ENCODE results near the gene PIP5K1B.

Gene PIP5K1B

DNA sequence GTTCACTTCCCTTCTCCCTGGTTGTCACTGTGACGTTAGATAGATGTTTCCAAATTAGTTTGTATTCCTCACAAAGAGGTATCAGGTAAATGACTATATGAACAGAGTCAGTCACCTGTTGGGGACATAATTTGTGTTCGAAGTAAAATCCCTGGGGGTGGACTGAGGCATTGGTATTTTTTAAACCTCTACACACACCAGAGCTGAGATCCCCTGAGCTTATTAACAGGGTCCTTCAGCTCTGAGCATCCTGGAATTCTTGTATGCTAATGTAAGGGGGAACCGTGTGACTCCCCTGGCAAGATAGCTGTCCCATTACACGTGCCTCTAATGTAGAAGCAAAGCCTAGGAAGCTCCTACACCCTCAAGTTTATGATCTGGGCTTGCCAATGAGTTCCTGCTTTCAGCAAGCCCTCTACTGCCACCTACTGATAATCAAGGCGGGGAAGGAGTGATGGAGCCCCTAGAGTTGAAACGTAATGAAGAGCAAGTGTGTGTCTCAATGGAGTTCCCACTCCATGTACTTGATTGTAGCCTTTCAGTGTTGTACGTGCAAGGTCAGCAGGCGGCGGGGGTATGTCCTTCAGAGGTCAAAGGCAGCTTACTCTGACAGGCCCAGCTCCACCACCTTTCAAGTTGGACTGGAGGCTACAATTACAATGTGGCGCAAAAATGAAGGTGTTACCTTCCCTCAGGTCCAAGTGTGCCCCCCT lies 294.5 kb downstream of the PIP5K1B start:
- DNase-seq, result no peak

DNA sequence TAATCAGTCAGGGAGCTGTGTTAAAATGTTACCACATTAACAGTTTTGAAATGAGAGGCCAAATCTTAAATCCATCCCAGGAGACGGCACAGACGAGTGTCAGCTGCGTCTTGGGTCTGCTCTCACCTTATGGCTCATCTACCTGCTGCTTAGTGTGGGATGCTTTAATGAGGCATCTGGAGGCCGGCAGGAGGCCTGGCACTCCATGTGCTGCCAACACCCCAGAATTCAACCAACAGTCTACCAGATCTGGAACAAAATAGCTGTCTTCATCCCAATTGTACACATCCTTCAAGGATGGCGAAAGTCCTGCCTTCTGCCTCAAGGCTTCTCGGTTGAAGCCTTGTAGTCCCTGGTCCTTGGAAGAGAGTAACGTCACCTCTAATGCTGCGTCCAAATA lies 296.9 kb downstream of the PIP5K1B start:
- DNase-seq, result no peak

DNA sequence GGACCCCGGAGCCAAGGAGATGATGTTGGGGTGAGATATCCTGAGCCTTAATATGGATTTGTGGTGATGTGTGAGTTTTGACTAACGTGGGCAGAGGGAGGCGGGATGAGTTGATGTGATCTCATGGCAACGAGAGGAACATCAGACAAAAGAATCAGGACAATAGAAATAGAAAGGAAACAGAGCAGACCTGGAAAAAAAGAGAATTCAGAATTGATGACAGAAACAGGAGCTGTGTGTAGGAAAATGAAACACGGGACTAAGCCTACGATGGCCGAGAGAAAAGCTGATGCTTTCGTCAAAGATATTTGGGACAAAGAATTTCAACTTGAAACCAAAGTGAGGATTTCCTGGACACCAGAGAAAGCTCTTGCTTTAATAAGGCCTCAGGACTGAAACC lies 298.0 kb downstream of the PIP5K1B start:
- no peak for DNase-seq

DNA sequence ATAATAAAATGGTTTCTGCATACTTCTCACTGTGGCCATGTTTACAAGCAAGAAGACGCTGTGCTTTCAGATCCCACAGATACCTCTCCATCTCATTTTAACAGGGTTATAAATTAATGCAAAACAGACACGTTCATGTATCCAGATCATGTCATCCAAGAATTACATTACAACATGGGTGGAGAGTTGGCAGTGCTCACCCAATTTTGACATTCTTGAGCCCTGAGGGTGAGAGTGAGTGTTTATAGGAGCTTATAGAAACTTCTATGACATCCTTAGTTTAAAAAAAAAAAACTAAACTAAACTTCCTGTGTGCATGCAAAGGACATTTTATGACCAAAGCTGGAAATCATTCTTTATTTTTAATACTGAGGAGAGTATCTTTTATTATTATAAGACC lies 299.8 kb downstream of the PIP5K1B start:
- no peak for DNase-seq

DNA sequence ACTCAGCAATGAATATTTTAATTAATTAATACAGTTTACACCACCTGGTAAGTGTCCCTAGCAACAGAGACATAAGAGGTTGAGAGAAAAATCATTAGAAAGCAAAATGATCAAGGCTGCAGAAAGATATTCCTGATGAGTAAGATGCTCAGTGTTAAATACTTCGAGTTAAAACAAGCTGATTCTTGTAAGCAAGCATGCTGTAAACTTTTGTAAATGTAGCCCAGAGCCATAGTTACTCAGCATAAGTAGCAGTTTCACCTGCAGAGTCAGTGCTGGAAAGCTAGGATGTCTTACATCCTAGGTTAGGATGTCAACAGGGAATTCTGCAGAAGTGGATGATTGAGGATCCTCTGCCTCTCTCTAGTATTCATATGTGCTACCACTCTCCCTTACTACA lies 304.7 kb downstream of the PIP5K1B start:
- DNase-seq, result no peak

DNA sequence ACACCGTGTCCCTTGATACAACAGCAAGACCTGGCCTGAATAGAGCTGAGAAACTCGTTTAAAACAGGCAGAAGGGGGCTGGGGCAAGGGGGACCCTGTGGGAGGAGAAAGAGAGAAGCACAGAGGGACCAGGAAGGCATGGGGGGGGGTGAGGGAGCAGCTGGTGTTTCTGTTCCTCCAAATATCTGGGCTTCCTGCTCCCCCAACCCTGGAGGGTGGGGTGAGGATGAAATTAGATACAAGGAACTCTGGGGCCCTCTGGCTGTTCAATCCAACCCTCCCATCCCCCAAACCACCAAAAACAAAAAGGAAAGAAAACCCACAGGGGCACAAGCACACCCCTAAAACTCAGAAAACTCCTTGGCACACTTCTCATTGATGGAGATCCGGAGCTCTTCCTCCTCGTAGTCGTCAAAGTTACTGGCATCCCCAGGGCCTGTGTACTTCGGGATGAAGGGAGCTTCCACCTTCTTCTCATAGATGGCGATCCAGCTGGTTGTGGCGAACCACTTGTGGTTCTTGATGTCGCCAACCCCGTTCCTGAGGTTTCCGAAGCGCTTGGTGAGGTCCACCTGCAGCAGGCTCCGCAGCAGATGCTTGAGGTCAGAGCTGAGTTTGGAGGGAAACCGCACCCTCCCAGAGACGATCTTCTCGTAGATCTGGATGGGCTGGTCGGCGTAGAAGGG lies 307.8 kb downstream of the PIP5K1B start:
- DNase-seq, result no peak

DNA sequence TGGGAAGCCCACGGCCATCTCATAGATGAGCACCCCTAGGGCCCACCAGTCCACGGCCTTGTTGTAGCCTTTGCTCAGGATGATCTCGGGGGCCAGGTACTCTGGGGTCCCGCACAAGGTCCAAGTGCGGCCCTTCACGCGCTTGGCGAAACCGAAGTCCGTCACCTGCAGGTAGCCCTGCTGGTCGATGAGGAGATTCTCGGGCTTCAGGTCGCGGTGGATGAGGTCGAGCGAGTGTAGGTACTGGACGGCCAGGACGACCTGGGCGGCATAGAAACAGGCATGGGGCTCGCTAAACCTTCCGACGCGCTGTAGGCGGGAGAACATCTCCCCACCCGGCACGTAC lies 308.3 kb downstream of the PIP5K1B start:
- no peak for DNase-seq

DNA sequence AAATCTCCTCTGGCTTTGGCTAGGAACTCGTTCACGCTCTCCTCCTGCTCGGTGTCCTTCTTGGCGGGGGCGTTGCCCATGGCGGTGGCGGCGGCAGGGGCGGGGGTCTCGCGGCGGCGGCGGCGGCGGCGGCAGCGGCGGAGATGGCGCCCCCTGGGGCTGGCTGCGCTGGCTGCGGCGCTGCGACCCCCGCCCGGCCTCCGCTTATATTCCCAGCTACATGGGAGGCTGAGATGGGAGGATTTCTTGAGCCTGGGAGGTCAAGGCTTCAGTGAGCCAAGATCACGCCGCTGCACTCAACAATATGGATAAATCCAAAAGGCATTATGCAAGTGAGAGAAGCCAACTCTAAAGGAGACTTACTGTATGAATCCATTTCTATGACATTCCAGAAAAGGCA lies 309.0 kb downstream of the PIP5K1B start, which contains the start of gene PRKACG:
PRKACG (minus strand) TSS at position 101 of the 400 bp plus-strand sequence; CDS start at position 80, 21 bp downstream.
- DNase-seq, result no peak

DNA sequence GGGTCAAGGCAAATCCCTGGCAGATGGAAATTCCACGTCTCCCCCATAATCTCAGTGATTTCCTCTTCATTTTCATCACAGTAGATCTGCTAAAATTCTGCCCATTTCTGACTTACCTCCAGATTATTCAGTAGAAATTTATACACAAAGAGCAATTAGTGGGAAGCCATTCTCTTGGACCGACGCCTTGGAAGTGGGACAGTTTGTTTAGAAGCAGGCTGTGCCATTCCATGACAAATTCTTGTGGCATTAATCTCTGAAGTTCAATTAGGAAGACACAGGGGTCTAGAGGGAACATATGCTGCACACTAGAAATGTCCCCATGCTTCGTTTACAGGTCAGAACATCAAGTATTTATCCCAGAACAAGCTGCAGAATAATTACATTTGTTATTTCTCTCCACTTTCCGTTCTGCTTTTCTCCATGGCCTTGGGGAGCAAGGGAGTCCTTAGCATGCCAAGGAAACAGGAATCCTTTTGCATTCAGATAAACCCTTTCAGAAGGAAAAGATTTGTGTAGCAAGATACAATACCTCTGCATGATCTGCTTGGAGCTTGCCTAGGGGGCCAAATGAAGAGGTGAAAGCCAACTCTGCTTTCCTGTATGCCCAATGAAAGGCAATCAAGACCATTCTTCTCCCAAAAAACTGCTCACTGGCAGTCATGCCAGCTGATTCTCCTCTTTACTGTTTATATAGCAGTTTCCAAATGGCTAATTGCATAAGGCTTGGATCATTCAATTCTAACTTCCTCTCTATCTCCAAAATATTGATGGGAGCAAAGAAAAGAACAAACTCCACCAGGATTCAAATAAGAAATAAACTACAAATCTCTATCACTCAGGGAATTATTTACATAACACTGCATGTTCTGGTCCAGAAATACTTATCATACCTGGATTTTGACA lies 311.4 kb downstream of the PIP5K1B start:
- DNase-seq, result no peak

DNA sequence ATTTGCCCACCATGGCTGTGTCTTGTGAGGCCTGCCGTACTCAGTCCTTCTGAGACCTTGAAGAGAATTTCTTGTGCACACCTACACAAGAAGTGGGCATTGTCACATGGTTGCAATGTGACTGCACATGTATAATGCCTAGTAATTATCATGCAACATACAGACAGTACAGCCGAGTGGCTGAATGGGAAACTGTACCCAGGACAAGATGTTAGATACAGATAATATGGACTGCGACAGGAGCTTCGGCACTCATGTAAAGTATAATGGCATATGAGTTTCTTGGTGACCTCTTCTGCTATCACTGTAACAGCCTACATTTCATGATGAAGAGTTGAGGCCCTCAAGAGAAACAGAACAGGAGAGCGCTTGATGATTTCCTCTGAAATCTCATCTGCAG lies 313.7 kb downstream of the PIP5K1B start:
- no peak for DNase-seq

DNA sequence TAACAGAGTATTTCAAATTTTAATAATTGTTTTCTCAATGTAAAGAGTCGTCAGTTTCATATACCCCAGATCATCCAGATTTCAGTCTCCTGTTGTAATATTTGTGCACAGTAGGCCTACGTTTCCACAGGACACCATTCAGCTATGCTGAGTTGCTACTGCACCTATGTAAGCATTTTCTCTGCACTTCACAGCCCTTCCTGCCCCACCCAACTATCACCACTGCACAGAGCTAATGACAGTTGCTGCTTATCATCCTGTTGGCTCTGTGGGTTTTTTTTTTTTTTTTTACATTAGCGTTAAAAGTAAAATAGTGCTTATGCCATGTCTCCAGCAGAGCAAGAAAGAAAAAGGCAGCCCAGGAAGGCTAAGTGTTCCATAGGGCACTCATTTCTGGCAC lies 314.8 kb downstream of the PIP5K1B start:
- DNase-seq, result peak; percentile 37

DNA sequence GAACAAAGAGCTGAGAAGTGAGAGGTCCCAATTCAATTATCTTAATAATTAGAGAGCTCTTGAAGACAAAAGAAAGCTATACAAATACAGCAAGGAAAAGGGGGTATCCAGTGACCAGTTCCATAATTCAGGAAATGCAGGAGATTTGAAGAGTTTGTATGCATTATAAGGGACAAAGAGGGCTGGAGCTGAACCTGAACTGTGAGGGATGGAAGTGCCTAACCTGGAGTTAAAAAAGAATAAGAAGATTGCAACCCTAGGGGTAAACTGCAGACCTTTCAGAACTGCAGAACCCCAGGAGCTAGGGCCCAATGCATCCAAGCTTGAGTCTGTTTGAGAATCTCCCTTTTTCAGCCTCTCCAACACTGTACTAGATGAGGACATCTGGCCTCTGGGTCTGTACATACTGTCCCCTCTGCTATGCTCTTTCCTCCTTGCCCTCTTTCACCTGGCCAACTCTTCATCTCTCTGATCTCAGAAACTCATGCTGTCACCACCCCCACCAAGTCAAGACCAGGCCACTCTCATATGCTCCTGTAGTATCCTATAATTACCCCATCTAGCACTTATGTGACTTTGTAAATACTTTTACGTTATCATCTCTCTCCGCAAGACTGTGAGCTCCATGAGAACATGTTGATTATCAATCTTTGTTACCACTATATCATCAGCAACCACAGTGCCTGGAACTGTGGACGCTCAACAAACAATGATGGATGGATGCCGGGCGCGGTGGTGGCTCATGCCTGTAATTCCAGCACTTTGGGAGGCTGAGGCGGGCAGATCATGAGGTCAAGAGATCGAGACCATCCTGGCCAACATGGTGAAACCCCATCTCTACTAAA lies 315.5 kb downstream of the PIP5K1B start:
- DNase-seq, result no peak

DNA sequence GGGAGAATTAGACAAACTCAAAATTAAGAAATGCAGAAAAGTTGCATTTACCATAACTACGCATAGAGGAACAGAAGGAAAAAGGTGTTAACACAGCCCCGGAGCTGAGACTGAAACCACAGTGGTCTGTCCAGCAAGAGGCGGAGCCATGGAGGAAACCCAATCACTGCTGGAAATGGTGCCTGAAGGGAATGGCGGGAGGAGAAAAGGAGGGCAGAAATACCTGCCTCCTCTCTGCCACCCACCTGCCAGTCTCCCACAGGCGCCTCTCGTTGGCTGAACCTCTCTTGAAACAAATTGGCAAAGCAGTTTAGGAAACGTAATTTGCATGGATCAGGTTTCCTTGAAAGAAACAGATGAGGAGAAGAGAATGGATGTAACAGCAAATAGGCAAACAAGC lies 318.6 kb downstream of the PIP5K1B start:
- no peak for DNase-seq

DNA sequence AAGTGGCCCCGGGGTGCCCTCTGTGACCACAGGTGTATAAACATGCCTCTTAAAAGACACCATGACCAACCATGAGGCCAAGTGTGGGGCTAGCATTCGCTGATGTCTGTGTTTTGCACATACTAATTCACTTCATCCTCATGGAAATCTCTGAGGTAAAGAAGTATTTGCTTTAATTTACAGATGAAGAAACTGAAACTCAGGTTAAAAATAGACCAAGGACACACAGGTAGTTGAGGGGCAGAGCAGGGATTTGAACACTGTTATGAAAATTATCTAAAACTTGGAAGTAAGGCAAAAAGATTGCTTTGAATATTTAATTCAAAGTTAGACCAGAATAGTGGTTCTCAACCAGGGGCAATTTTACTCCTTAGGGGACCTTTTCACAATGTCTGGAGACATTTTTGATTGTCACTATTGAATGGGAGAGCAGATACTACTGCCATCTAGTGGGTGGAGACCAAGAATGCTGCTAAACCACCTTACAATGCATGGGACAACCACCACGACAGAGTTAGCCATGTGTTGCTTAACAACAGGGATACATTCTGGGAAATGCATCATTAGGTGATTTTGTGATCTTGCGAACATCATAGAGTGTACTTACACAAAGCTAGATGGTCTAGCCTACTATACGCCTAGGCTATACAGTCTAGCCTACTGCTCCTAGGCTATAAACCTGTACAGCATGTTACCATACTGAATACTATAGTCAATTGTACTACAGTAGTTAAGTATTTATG lies 322.5 kb downstream of the PIP5K1B start:
- DNase-seq, result peak; percentile 2

DNA sequence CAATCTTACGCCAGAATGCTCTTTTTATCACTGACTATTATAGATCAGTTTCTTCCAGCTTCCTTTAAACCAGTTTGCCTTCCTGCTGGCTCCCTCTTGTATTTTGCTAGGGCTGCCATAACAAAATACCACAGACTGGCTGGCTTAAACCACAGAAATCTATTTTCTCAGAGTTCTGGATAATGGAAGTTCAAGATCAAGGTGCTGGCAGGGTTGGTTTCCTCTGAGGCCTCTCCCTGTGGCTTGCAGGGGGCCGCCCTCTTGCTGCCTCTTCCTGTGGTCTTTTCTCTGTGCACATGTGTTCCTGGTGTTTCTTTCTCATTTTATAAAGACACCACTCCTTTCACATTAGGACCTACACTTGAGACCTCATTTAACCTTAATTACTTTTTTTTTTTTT lies 323.7 kb downstream of the PIP5K1B start:
- no peak for DNase-seq

DNA sequence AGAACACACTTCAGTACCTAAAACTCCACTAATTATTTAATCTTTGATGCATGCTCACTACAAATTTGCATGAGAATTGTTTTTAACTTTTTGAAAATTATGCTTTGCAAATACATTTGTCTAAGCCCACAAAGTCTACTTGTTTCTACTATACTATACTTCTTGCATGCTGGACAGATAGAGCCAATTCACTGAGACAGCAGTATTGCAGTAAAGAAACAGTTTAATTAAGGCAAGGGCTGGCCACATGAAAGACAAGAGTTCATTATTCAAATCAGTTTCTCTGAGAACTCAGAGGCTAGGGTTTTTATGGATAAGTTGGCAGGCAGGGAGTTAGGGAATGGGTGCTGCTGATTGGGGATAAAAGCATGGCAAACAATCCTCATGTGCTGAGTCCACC lies 324.5 kb downstream of the PIP5K1B start:
- no peak for DNase-seq

DNA sequence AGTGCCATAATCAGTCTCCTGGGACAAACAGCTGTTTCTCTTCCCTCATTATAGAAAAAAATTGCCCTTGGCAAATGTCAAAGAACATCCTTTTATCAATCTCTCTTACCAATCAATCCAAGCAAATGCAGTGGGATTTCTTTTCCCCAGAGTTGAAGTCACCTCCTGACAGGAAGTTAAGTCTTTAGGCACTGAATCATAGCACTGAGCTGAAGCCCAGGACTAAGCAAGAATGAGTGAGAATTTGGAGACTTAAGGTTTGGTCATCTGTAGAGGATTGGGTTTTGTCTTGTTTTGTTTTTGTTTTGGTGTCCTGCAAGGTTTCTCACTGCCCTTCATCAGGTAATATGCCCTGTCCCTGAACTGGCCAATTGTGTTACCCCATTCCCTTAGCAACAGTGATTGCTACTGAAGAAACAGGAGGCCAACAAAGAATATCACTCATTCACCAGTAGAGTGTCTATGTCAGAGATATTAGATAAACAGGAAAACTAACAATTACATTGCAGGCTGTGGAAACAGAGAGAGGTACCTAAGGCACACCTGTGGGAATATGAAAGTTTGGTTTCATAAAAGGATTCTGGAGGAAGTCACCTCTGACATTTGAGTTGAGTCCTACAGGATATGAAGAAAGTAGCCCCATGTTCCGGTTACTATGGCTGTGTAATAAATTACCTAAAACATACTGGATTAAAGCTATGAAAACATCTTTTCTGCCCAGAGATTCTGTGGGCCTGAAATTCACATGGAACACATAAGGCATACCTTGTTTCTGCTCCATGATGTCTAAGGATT lies 326.0 kb downstream of the PIP5K1B start:
- DNase-seq, result no peak

DNA sequence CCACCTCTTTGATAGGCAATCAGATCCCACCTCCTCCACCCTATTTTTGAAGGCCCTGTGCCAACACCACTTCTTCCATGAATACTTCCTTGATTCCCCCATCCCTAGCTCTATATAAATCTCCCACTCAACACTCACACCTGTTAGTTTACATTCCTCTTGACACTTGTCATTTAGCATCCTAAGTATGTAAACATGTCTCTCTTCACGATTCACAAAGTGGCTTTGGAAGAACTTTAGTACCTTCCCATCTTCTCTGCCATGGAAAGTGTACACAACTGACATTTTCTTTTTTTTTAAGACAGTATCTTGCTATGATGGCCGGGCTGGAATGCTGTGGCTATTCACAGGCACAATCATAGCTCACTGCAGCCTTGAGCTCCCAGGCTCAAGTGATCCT lies 329.0 kb downstream of the PIP5K1B start:
- DNase-seq, result no peak

DNA sequence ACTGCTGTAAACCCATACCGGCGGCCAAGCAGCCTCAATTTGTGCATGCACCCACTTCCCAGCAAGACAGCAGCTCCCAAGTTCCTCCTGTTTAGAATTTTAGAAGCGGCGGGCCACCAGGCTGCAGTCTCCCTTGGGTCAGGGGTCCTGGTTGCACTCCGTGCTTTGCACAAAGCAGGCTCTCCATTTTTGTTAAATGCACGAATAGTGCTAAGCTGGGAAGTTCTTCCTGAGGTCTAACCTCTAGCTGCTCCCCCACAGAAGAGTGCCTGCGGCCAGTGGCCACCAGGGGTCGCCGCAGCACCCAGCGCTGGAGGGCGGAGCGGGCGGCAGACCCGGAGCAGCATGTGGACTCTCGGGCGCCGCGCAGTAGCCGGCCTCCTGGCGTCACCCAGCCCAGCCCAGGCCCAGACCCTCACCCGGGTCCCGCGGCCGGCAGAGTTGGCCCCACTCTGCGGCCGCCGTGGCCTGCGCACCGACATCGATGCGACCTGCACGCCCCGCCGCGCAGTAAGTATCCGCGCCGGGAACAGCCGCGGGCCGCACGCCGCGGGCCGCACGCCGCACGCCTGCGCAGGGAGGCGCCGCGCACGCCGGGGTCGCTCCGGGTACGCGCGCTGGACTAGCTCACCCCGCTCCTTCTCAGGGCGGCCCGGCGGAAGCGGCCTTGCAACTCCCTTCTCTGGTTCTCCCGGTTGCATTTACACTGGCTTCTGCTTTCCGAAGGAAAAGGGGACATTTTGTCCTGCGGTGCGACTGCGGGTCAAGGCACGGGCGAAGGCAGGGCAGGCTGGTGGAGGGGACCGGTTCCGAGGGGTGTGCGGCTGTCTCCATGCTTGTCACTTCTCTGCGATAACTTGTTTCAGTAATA lies 330.6 kb downstream of the PIP5K1B start, which contains the start of gene FXN:
FXN (plus strand) TSS at position 315 of the 871 bp plus-strand sequence; CDS start at position 346, 31 bp downstream.
- peak; percentile 25 for DNase-seq

DNA sequence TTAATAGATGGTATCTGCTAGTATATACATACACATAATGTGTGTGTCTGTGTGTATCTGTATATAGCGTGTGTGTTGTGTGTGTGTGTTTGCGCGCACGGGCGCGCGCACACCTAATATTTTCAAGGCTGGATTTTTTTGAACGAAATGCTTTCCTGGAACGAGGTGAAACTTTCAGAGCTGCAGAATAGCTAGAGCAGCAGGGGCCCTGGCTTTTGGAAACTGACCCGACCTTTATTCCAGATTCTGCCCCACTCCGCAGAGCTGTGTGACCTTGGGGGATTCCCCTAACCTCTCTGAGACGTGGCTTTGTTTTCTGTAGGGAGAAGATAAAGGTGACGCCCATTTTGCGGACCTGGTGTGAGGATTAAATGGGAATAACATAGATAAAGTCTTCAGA lies 331.3 kb downstream of the PIP5K1B start:
- no peak for DNase-seq

Measured in DMS79 (cell line).